Tibial nerve (tissue), 4 donors: ENCODE measurements around the gene SYN1. TPM values are rescaled to one million over a fixed set of nuclear protein-coding genes. Genes with fewer than 3 reads are reported as not detected.

Experiments
- DNase-seq, 2 donors: peaks; one replicate each; pipeline ENCODE4 v3.0.0-alpha.2; 2019; ENCODE audit warnings: low spot score in 2 of 2
- H3K27ac ChIP-seq, 4 donors: fragments of 200-600 bp; sonication (generic) in 3 of 4; one replicate each; pipeline ENCODE4 v1.5.1; 2017 to 2019; ENCODE audit warnings: mild to moderate bottlenecking in 1 of 4
- H3K27me3 ChIP-seq, 2 donors: fragments of 200-600 bp; sonication (generic) in 1 of 2; one replicate each; pipeline versions ENCODE4 v1.5.1 to v1.6.0; 2017 to 2019
- H3K36me3 ChIP-seq, 3 donors: fragments of 200-600 bp; sonication (generic); one replicate each; pipeline ENCODE4 v1.5.1; 2018 to 2019
- H3K4me1 ChIP-seq, 4 donors: fragments of 200-600 bp; sonication (generic) in 3 of 4; one replicate each; pipeline ENCODE4 v1.5.1; 2017 to 2019
- H3K4me3 ChIP-seq, 4 donors: fragments of 200-600 bp; sonication (generic) in 3 of 4; one replicate each; pipeline ENCODE4 v1.5.1; 2017 to 2019; ENCODE audit warnings: mild to moderate bottlenecking in 1 of 4, moderate library complexity in 1 of 4
- H3K9me3 ChIP-seq, 4 donors: fragments of 200-600 bp; sonication (generic) in 3 of 4; one replicate each; pipeline ENCODE4 v1.5.1; 2017 to 2019
- CTCF ChIP-seq, 5 experiments: fragments of 200-600 bp in 3 of 5; fragments of 450-650 bp in 2 of 5; sonication (generic) in 3 of 5; IDR thresholded peaks; one replicate each; pipeline ENCODE4 v1.5.1; 2016 to 2019; ENCODE audit warnings: antibody characterized with exemption in 5 of 5, mild to moderate bottlenecking in 3 of 5, moderate library complexity in 2 of 5
- EP300 ChIP-seq, 2 donors: sonication (generic); formaldehyde crosslinking; IDR thresholded peaks; one replicate each; pipeline ENCODE4 v1.6.1; 2017; ENCODE audit warnings: antibody characterized with exemption in 2 of 2, mild to moderate bottlenecking in 1 of 2
- POLR2A ChIP-seq, 2 donors: fragments of 450-650 bp; IDR thresholded peaks; one replicate each; pipeline ENCODE4 v1.6.1; 2017; ENCODE audit warnings: antibody characterized with exemption in 2 of 2, mild to moderate bottlenecking in 2 of 2, moderate library complexity in 2 of 2
- WGBS, 2 donors: methylation state at CpG; one replicate each; pipeline ENCODE4 v1.1.5; 2018; 5-methylcytosine and 5-hydroxymethylcytosine counted together
- total RNA-seq, 4 donors: library from RNA; depleted of rRNA; stranded (reverse); fragments of >200 nt; gene quantifications; one replicate each; pipeline ENCODE4 v1.1.0, GENCODE V29; 2016

Gene SYN1
- total RNA-seq, 4 donors from 2014 or later = 0.42 to 1.2 TPM; not detected in 2

DNA sequence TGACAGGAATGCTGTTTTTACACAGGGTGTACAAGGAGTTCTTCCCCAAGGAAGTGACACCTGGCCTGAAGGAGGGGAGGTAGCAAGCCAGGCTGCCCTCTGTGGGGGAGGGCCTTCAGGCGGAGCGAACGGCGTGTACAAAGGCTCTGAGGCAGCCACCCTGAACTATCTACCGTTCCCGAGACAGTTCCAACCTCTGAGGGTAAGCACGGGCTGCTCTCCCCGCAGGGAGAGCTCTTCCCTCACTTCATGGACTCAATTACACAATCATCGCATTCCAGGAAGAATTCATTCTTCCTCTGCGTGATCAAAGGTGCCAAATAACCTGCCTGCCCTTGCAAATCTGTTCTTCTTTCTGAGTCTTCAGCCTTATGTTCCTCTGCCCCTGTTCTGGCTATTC lies 25.9 kb upstream of the SYN1 start:
- no peak for TF ChIP-seq CTCF (IDR thresholded peaks at IDR 0.05)
- TF ChIP-seq POLR2A (IDR thresholded peaks at IDR 0.05) = no peak
- no peak for TF ChIP-seq EP300 (IDR thresholded peaks at IDR 0.05)
- Histone ChIP-seq H3K36me3 (peaks cover 0 to 20% (median 0%) of the 10 kb centered on the region in 3 donors), H3K4me3 (no peak overlapping the region), H3K27me3 (no peaks in the 10 kb centered on the region), H3K9me3 (no peaks in the 10 kb centered on the region), H3K27ac (peak overlapping the region in 1 of 4 donors; percentile 20), H3K4me1 (peaks cover 0 to 26% (median 4%) of the 10 kb centered on the region in 4 donors)
- no peak for DNase-seq
- 73 to 81% methylated on average over 10 of the region's 10 CpGs for WGBS, 2 donors

DNA sequence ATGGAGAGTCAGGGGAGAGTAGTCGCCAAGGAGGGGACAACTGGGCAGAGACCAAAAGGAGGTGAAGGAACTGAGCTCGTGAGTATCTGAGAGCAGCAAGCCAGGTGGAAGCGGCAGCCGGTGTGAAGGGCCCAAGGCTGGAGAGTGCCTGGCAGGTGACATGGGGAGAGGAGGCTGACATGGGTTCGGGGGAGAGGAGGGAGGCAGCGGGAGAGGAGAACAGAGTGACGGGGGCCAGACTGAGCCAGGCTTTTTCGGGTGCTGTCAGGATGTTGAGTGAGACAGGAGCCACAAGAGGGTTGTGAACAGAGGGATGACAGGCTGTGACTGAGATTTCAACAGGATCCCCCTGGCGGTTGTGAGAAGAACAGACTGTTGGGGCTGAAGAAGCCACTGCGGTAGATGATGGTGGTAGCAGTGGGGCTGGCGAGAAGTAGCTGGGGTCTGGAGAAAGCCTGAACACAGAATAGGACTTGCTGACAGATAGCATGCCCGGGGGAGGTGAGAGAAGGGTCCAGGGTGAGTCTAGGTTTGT lies 25.0 kb upstream of the SYN1 start:
- WGBS, 2 donors = 59 to 60% methylated on average over 12 of the region's 12 CpGs
- DNase-seq = no peak
- TF ChIP-seq CTCF (IDR thresholded peaks at IDR 0.05) (peak in 3 of 5 experiments; percentile 28 to 35 (median 34)), POLR2A (IDR thresholded peaks at IDR 0.05) (no peak)

DNA sequence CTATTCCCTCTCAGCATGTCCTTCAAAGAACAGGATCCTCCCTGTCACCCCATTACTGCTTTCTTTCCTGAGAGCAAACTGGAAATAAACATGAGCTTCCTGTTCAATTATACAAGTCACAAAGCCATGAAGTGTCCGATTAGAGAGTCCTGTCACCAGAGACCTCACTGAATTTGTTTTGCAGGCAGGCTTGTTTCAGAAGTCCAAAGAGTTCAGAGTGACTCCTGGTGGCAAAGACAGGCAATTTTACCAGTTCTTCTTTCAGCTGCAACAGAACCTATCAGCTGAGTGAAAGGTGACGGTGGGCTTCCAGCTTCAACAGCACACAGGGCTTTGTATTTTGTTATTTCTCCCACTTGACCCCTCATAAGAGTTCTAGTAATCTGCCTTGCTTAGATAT lies 24.3 kb upstream of the SYN1 start:
- Histone ChIP-seq H3K27ac (no peak overlapping the region), H3K27me3 (no peaks in the 10 kb centered on the region), H3K9me3 (no peaks in the 10 kb centered on the region), H3K36me3 (peaks cover 0 to 36% (median 0%) of the 10 kb centered on the region in 3 donors), H3K4me1 (peaks cover 0 to 18% (median under 1%) of the 10 kb centered on the region in 4 donors), H3K4me3 (no peak overlapping the region)
- TF ChIP-seq CTCF (IDR thresholded peaks at IDR 0.05) (no peak), POLR2A (IDR thresholded peaks at IDR 0.05) (no peak), EP300 (IDR thresholded peaks at IDR 0.05) (no peak)
- DNase-seq = no peak
- WGBS, 2 donors = 17 to 48% methylated on average over 2 of the region's 2 CpGs

More for the DNA sequence above, 25.0 kb upstream of the SYN1 start:
- Histone ChIP-seq H3K36me3 (peaks cover 0 to 29% (median 0%) of the 10 kb centered on the region in 3 donors), H3K27ac (peak overlapping the region in 1 of 4 donors; percentile 20), H3K4me1 (peaks cover 0 to 25% (median 4%) of the 10 kb centered on the region in 4 donors), H3K27me3 (no peaks in the 10 kb centered on the region), H3K9me3 (no peaks in the 10 kb centered on the region), H3K4me3 (no peak overlapping the region)

DNA sequence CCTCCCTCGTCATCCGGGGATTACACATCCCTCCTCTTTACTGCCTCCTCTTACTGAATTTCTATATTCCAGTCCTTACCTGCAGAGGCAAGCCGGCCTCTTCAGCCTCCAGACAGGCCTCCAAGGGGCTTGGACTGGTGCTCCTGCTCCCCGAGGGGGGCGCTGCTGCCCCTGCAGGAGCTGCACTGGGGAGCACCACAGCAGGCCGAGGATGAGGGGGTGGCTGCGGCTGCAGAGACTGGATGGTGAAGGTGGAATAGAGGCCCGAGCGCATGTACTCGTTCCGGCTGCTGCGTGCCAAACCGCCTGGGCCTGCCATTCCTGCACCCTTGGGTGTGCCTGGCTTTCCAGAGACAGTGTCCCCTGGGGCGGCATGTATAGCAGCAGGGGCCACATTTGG lies 19.2 kb upstream of the SYN1 start:
- H3K4me3 ChIP-seq = no peak overlapping the region
- peaks cover 0 to 1% (median 0%) of the 10 kb centered on the region in 4 donors for H3K4me1 ChIP-seq
- no peaks in the 10 kb centered on the region for H3K27me3 ChIP-seq
- DNase-seq = no peak
- H3K9me3 ChIP-seq = no peaks in the 10 kb centered on the region
- H3K27ac ChIP-seq = no peak overlapping the region
- peaks cover 0 to 68% (median 0%) of the 10 kb centered on the region in 3 donors for H3K36me3 ChIP-seq
- no peak for TF ChIP-seq EP300 (IDR thresholded peaks at IDR 0.05)
- no peak for TF ChIP-seq CTCF (IDR thresholded peaks at IDR 0.05)
- TF ChIP-seq POLR2A (IDR thresholded peaks at IDR 0.05) = no peak
- WGBS, 2 donors = 89 to 93% methylated on average over 8 to 14 of the region's 14 CpGs

DNA sequence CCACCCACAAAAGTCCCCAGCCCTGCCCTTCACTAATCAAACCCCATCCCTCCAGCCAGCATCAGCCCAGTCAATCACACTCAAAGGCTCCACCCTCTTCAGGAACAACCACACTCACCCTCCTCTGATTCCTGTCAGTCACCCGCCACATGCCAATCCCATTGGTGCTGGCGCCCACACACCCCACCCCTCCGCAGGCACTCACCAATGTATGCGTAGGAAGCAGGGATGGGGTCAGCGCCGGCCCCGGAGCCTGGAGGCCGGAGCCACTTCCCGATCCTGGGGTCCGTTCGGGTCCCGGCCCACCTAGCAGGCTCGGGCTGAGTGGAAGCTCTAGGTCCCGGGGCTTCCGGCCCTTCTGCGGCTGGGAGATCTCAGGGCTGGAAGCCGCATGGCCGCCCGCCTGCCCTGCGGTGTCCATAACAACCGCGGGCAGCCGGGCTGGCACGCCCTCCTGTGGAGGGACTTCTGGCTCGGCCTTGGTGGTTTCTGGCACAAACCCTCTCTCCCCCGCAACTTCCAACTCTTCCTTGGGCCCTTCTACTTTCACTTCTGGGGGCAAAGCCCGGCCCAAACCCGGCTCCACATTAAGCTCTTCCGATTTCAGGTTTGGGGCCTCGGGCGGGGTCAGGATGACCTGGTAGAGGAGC lies 18.0 kb upstream of the SYN1 start:
- TF ChIP-seq CTCF (IDR thresholded peaks at IDR 0.05) (peak in 4 of 5 experiments; percentile 12 to 25 (median 14)), EP300 (IDR thresholded peaks at IDR 0.05) (no peak)
- Histone ChIP-seq H3K9me3 (no peaks in the 10 kb centered on the region), H3K4me1 (no peaks in the 10 kb centered on the region), H3K27ac (peak overlapping the region in 2 of 4 donors; percentile 44 to 50), H3K4me3 (peak overlapping the region in 3 of 4 donors; percentile 16 to 41 (median 18)), H3K27me3 (no peaks in the 10 kb centered on the region), H3K36me3 (peaks cover 0 to 68% (median 0%) of the 10 kb centered on the region in 3 donors)
- WGBS, 2 donors = 46 to 64% methylated on average over 11 to 30 of the region's 31 CpGs
- DNase-seq = no peak
